ENCODE data around the gene A3GALT2.
A peak's percentile ranks its signal among the peaks of the same experiment; 100 is the strongest.
"Not testable (repeated sequence)": the region's sequence is repeated elsewhere in the genome, so short reads cannot be mapped to it uniquely, and the experiment has no call there.

The A3GALT2 gene

DNA sequence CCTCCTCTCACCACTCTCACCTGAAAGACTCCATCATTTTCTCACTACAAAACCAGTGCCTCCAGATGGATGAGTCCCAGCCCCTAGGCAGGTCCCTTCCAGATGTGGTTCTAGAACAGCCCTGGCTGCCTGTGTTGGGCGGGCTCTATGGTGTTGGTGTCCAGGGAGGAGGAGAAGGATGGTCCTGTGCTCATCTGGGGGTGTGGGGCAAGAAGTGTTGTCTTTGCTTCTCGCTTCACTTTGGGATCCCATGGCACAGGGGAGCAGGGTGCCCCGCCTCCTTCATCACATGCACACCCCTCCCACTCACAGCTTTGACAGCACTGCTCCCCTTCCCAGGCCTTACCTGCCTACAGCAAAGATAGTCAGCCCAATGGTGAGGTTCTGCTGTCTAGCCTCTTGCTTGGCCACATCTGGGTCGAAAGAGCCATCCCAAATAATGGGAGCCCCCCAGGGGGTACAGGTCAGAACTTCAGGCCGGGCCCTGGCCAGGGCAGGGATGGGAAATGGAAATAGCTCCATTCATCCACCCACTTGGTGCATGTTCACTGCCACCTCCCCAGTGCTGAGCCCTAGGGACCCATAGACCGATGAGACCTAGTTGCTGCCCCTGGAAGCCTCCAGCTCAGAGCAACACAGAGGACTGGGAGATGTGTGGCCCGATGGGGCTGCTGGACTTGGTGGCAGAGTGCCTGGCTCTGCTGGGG lies 9.0 kb downstream of the A3GALT2 start:
- no peak for DNase-seq

GRCh38 chr1:33310702-33311101 lies 10.2 kb downstream of the A3GALT2 start:
- DNase-seq, result no peak

DNA sequence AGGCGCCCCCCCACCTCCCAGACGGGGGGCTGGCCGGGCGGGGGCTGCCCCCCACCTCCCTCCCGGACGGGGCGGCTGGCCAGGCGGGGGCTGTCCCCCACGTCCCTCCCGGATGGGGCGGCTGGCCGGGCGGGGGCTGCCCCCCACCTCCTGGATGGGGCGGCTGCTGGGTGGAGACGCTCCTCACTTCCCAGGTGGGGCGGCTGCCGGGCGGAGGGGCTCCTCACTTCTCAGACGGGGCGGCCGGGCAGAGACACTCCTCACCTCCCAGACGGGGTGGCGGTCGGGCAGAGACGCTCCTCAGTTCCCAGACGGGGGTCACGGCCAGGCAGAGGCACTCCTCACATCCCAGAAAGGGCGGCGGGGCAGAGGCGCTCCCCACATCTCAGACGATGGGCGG lies 11.5 kb downstream of the A3GALT2 start:
- DNase-seq, result not testable (repeated sequence)

DNA sequence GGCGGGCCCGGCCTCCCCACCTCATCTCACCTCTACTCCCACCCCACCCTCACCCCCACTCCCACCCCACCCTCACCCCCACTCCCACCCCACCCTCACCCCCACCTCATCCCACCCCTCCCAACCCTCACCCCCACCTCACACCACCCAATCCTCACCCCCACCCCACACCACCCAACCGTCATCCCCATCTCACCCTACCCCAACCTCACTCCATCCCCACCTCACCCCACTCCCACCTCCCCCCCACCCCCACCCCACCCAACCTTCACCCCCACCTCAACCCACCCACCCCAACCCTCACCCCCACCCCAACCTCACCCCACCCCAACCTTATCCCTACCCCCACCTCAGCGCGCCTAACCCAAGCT lies 13.4 kb downstream of the A3GALT2 start:
- DNase-seq, result no peak

DNA sequence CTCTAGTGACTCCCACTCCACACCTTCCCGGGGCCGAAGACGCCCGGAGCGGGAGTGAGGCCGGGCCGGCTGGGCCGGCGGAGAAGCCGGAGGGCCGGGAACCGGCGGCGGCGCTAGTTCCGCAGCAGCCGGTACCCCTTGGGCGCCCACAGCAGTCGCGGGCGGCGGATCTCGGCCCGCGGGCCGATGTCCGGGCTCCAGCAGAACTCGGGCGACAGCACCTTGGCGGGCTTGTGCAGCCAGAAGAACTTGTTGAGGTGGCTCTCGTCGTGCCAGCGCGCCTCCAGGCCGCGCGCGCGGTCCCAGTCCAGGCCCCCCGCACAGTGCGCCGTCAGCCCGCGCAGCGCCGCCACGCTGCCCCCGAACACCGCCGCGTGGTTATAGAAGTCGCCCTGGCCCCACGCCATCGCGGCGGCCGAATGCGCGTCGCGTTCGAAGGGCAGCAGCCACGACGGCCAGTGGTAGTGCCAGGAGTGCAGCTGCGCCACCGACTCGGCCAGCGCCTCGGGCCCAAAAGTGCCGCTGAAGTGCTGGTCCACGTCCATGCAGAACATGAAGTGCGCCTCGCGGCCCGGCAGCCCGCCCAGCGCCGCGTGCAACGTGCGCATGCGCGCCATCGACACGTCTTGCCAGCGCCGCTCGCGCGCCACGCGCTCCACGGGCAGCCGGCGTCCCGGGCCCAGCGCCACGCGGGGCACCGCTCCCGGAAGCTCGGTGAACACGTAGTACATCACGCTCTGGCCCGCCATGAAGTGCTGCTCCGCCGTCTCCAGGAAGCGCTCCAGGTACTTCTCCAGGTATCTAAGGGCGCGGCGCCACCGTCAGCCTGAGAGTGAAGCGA lies 14.0 kb downstream of the A3GALT2 start:
- DNase-seq, result no peak

DNA sequence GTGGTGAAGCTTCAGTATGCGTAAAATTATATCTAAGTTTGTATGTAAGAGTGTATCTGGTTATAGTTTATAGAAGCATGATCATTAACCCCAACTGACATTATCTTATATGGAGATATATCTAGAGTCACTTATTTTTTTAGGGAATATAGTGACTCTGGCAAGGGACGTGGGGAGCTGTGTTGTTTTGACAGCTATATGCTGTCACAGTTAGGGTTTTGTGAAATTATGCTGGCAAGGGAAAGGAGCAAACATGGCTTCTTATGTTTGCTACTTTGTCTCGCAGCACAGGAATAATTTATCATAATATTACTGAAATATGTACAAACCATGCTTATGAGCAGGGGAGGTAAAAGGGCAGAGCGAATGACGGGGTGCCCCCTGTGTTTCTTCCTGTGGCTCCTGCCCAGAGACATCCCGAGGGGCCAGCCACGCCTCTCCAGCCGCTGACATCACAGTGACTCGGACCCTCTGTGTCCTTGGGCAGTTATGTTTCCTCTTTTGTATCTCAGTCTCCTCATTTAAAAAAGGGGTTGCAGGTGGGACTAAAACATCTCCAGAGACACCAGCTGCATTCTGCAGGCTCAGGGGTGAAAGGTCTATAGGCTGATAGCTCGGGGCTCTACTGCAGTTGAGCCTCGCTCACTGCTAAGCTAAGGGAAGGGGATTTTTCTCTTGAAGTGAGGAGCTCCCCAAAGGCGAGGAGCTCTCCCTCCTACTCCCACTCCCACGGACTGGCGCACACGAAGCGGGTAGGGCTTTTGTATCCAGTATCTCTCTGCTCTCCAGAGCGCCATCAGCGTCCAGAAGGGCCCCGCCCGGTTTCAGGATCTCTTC lies 14.9 kb downstream of the A3GALT2 start:
- DNase-seq, result no peak

DNA sequence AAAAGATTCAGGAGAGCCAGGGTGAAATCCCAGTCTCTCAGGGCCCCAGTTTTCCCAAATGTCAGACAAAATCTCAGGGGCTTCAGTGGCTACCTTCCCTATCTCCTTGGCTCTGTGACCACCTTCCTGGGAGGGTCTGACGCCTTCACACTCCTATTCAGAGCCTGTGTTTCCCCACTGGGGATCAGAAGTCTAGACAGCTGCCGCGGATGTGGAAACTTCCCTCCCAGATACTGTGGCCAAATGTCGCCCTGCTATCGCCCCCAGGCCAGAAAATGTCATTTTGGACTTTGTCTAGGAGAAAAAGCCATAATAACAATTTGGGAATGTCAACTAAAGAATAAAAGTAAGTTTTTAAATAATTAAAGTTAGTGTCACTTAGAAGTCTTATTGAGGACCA lies 15.9 kb downstream of the A3GALT2 start:
- no peak for DNase-seq

- DNase-seq, result no peak
Measured at GRCh38 chr1:33302325-33302724, 18.6 kb downstream of the A3GALT2 start.

- DNase-seq, result no peak
Measured at GRCh38 chr1:33301273-33301984, 19.5 kb downstream of the A3GALT2 start.

GRCh38 chr1:33300673-33301072 lies 20.2 kb downstream of the A3GALT2 start:
- no peak for DNase-seq

- DNase-seq, result no peak
Measured at GRCh38 chr1:33299461-33300155, 21.3 kb downstream of the A3GALT2 start.

- peak; percentile 82 for DNase-seq
Measured at GRCh38 chr1:33298623-33299277, 22.1 kb downstream of the A3GALT2 start.

DNA sequence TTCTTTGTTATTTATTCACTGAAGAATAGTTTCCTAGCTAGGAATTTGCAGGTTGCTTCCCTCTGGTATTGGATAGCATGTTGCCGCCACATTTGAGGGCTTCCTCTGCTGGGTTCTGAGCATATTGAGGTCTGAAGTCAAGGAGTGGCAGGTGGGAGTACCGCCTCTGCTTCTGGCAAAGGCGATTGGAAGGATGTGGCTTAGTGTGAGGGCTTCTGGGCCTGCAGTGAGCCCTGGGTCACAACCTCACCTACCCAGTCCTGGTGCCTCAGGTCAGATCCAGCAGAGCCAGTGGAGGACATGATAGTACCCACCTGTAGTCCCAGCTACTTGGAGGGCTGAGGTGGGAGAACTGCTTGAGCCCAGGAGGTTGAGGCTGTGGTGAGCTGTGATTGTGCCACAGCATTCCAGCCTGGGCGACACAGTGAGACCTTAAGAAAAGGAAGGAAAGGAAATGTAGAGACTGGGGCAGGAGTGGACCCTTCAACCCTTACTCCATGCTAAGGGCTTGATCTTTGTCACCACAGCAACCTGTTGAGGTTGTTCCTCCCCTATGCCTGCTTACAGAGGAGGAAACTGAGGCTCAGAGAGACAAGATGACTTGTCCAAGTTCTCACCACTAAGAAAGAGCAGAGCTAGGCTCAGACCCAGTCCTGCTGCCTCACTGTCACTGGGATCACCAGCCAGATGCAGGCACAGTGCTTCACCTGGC lies 22.8 kb downstream of the A3GALT2 start:
- DNase-seq, result no peak

DNA sequence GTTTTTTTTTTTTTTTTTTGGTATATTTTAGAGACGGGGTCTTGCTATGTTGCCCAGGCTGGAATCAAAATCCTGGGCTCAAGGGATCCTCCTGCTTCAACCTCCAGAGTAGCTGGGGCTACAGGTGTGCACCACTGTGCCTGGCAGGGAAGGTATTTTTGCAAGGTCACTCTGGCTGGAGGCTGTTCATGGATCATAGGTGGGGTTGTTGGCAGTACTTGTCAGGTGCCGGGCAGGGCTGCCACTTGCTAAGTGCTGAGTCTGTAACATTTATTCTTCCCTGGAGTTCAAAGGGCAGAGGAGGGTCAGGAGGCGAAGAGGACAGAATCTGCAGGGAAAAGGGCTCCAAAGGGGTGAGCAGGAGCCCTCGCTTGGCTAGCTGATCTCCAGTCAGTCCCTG lies 24.1 kb downstream of the A3GALT2 start:
- no peak for DNase-seq

DNA sequence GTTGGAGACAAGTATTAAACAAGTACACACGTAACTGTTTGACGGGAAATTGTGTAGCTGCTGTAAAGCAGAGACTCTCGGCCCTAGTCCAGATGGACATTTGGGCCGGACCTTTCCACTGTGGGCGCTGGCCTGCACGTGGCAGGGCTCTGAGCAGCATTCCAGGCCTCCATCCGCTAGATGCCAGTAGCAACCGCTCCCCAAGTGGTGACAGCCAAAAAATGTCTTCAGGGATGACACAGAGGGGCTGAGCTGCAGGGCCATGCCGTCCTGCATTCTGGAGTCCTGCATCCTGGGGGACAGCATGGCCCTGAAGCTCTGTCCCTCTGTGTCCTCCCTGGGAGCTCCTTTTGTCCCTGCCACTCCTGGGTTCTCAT lies 24.8 kb downstream of the A3GALT2 start:
- DNase-seq, result no peak

GRCh38 chr1:33295450-33296081 lies 25.3 kb downstream of the A3GALT2 start:
- DNase-seq, result peak; percentile 98

GRCh38 chr1:33295023-33295422 lies 25.9 kb downstream of the A3GALT2 start:
- DNase-seq, result no peak

- DNase-seq, result no peak
Measured at GRCh38 chr1:33294071-33295010, 26.6 kb downstream of the A3GALT2 start.

DNA sequence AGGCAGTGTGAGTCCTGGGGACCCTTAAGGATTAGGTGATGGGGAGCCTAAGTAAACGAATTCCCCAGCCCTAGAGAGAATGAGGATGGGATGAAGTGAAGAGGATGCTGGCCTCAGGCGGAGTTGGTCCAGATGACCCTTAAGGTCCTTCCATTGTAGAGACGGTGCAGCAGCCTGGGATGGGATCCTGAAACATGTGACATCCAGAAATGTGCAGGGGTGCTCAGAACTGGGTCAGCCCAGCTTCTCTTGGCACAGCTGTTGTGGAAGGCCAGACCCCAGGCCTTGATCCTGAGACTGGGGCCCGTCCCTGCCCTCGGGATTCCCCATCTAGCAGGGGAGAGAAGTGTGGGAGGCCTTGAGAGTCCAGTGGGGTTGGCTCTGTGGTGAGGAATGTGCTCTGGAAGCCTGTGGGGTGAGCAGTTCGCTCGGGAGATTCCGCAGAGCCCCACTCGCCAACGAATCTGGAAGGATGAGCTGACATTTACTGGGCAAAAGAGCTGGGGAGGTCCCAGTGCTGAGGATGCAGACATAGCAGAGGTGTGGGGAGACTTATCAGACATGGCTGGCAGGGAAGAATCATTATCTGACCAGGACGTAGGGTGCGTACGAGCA lies 28.1 kb downstream of the A3GALT2 start:
- no peak for DNase-seq

All from activated CD8-positive, alpha-beta memory T cell treated with anti-CD3 and anti-CD28 coated beads for 24 hours (primary cell).